LNCaP clone FGC (cell line): ENCODE measurements around the gene G6PC3.

Source experiments
- DNase-seq: peaks from one replicate; pipeline ENCODE4 v3.0.0-alpha.2; 2011; ENCODE audit warnings: low read depth
- H3K4me3 ChIP-seq: 2 replicates; pipeline ENCODE4 v1.5.1; 2011; ENCODE audit warnings: mild to moderate bottlenecking, low read depth, low read length, control low read depth
- CTCF ChIP-seq: IDR thresholded peaks from 2 replicates; pipeline ENCODE4 v1.5.1; 2012; ENCODE audit warnings: mild to moderate bottlenecking; ENCODE audit not compliant: control insufficient read depth, insufficient read depth; ENCODE audit errors: extremely low read depth

The G6PC3 gene

GRCh38 chr17:44077595-44077909 is 7.0 kb downstream of the G6PC3 start:
- no peak for DNase-seq
- H3K4me3 ChIP-seq = no peak overlapping the region
- no peak for TF ChIP-seq CTCF

- H3K4me3 ChIP-seq = no peak overlapping the region
- TF ChIP-seq CTCF = no peak
- DNase-seq = no peak
Observed at GRCh38 chr17:44078412-44078811, 7.9 kb downstream of the G6PC3 start.

GRCh38 chr17:44079877-44080821 is 9.6 kb downstream of the G6PC3 start:
- no peak overlapping the region for H3K4me3 ChIP-seq
- no peak for DNase-seq
- TF ChIP-seq CTCF = no peak

GRCh38 chr17:44081681-44082080 is 11.1 kb downstream of the G6PC3 start:
- TF ChIP-seq CTCF = no peak
- no peak overlapping the region for H3K4me3 ChIP-seq
- DNase-seq = no peak

GRCh38 chr17:44082256-44082927 is 11.9 kb downstream of the G6PC3 start:
- no peak overlapping the region for H3K4me3 ChIP-seq
- DNase-seq = no peak
- TF ChIP-seq CTCF = no peak

- no peak for DNase-seq
Observed at GRCh38 chr17:44083250-44083849, 12.8 kb downstream of the G6PC3 start.

More at GRCh38 chr17:44083250-44083849, 12.8 kb downstream of the G6PC3 start:
- peak; percentile 61 for TF ChIP-seq CTCF
- no peak overlapping the region for H3K4me3 ChIP-seq
